Thyroid gland (tissue), 4 donors: Measurements from ENCODE around the gene COL16A1. TPM values are rescaled to one million over a fixed set of nuclear protein-coding genes. Genes with fewer than 3 reads are reported as not detected.
A peak's percentile ranks its signal among the peaks of the same experiment; 100 is the strongest.

Source experiments
- DNase-seq, 2 donors: peaks; one replicate each; pipeline ENCODE4 v3.0.0-alpha.2; 2019
- H3K27ac ChIP-seq, 3 donors: fragments of 200-600 bp; sonication (generic); 1 replicate in 2 of 3; 2 replicates in 1 of 3; pipeline ENCODE4 v1.5.1; 2016 to 2019; ENCODE audit warnings: mild to moderate bottlenecking in 1 of 3, moderate library complexity in 1 of 3
- H3K27me3 ChIP-seq: fragments of 200-600 bp; sonication (generic); one replicate; pipeline ENCODE4 v1.5.1; 2019
- H3K36me3 ChIP-seq, 2 donors: fragments of 200-600 bp; sonication (generic); one replicate each; pipeline ENCODE4 v1.5.1; 2016 to 2019
- H3K4me1 ChIP-seq, 2 donors: fragments of 200-600 bp; sonication (generic); one replicate each; pipeline ENCODE4 v1.5.1; 2017 to 2019
- H3K4me3 ChIP-seq, 3 donors: fragments of 200-600 bp; sonication (generic); replicated peaks in 1 of 3; 1 replicate in 2 of 3; 2 replicates in 1 of 3; pipeline ENCODE4 v1.5.1; 2016; ENCODE audit warnings: mild to moderate bottlenecking in 1 of 3
- H3K9me3 ChIP-seq: fragments of 200-600 bp; sonication (generic); one replicate; pipeline ENCODE4 v1.5.1; 2017
- CTCF ChIP-seq, 6 experiments: fragments of 200-600 bp in 3 of 6; fragments of 450-650 bp in 3 of 6; sonication (generic) in 3 of 6; IDR thresholded peaks; one replicate each; pipeline ENCODE4 v1.5.1; 2016 to 2019; ENCODE audit warnings: antibody characterized with exemption in 6 of 6, mild to moderate bottlenecking in 2 of 6, inconsistent platforms in 1 of 6, moderate library complexity in 1 of 6
- POLR2A ChIP-seq, 2 donors: fragments of 450-650 bp; IDR thresholded peaks; one replicate each; pipeline ENCODE4 v1.6.1; 2017; ENCODE audit warnings: antibody characterized with exemption in 2 of 2, mild to moderate bottlenecking in 2 of 2, moderate library complexity in 1 of 2
- WGBS, 2 donors: methylation state at CpG; one replicate each; pipeline ENCODE4 v1.1.5; 2017; 5-methylcytosine and 5-hydroxymethylcytosine counted together
- intact Hi-C: fragments of 100-400 bp; cut with DNase I; formaldehyde crosslinking; loops from one replicate; pipeline ENCODE4 v1.15.1; 2023
- total RNA-seq, 4 donors: library from RNA; depleted of rRNA; stranded (reverse); fragments of >200 nt; gene quantifications; one replicate each; pipeline ENCODE4 v1.2.3, GENCODE V29; 2016

Gene COL16A1
- total RNA-seq, 4 donors from 2014 or later: 61.3 to 121 (median 97.1) TPM

GRCh38 chr1:31657020-31657804 lies 46.6 kb downstream of the COL16A1 start:
- Histone ChIP-seq H3K36me3 (peaks cover 0 to 4% of the 10 kb centered on the region in 2 donors), H3K4me3 (no peak overlapping the region), H3K27ac (peak overlapping the region in 2 of 3 donors; percentile 10 to 91), H3K27me3 (no peaks in the 10 kb centered on the region), H3K4me1 (peaks cover 23 to 52% of the 10 kb centered on the region in 2 donors), H3K9me3 (no peaks in the 10 kb centered on the region)
- intact Hi-C loops: no loop called here
- no peak for DNase-seq
- WGBS, 2 donors: 85 to 89% methylated on average over 12 of the region's 14 CpGs
- TF ChIP-seq CTCF (IDR thresholded peaks at IDR 0.05) (no peak), POLR2A (IDR thresholded peaks at IDR 0.05) (no peak)

GRCh38 chr1:31655756-31656155 lies 48.1 kb downstream of the COL16A1 start:
- H3K36me3 ChIP-seq: no peaks in the 10 kb centered on the region
- H3K4me3 ChIP-seq: no peak overlapping the region
- no peak for DNase-seq
- H3K9me3 ChIP-seq: no peaks in the 10 kb centered on the region
- H3K27me3 ChIP-seq: no peaks in the 10 kb centered on the region
- intact Hi-C loops: no loop called here
- TF ChIP-seq CTCF (IDR thresholded peaks at IDR 0.05) (no peak), POLR2A (IDR thresholded peaks at IDR 0.05) (no peak)
- H3K27ac ChIP-seq: peak overlapping the region in 2 of 3 donors; percentile 91 to 98
- WGBS, 2 donors: 80 to 93% methylated on average over 4 of the region's 4 CpGs
- peaks cover 28 to 51% of the 10 kb centered on the region in 2 donors for H3K4me1 ChIP-seq

- peaks cover 35 to 55% of the 10 kb centered on the region in 2 donors for H3K4me1 ChIP-seq
- no peaks in the 10 kb centered on the region for H3K9me3 ChIP-seq
- 91 to 95% methylated on average over 5 to 6 of the region's 6 CpGs for WGBS, 2 donors
- H3K27ac ChIP-seq: peak overlapping the region; percentile 24 to 98 (median 91)
- no peaks in the 10 kb centered on the region for H3K36me3 ChIP-seq
- intact Hi-C loops: no loop called here
- H3K27me3 ChIP-seq: no peaks in the 10 kb centered on the region
- H3K4me3 ChIP-seq: no peak overlapping the region
- TF ChIP-seq CTCF (IDR thresholded peaks at IDR 0.05) (no peak), POLR2A (IDR thresholded peaks at IDR 0.05) (no peak)
- no peak for DNase-seq
Observed at GRCh38 chr1:31655104-31655503, 48.7 kb downstream of the COL16A1 start.

- TF ChIP-seq POLR2A (IDR thresholded peaks at IDR 0.05) (no peak), CTCF (IDR thresholded peaks at IDR 0.05) (no peak)
- Histone ChIP-seq H3K4me3 (no peak overlapping the region), H3K27me3 (no peaks in the 10 kb centered on the region), H3K36me3 (no peaks in the 10 kb centered on the region), H3K27ac (peak overlapping the region; percentile 76 to 98 (median 91)), H3K4me1 (peaks cover 41 to 62% of the 10 kb centered on the region in 2 donors), H3K9me3 (no peaks in the 10 kb centered on the region)
- intact Hi-C loops: no loop called here
- no peak for DNase-seq
- 62% methylated on average over 5 of the region's 5 CpGs for WGBS, 2 donors
Observed at GRCh38 chr1:31654474-31654776, 49.4 kb downstream of the COL16A1 start.

- peak overlapping the region; percentile 76 to 98 (median 91) for H3K27ac ChIP-seq
- TF ChIP-seq CTCF (IDR thresholded peaks at IDR 0.05) (no peak), POLR2A (IDR thresholded peaks at IDR 0.05) (peak in 1 of 2 donors; percentile 49)
- peak; percentile 69 to 78 for DNase-seq
- intact Hi-C loops: no loop called here
- peaks cover 47 to 67% of the 10 kb centered on the region in 2 donors for H3K4me1 ChIP-seq
- no peaks in the 10 kb centered on the region for H3K36me3 ChIP-seq
- H3K9me3 ChIP-seq: no peaks in the 10 kb centered on the region
- 56 to 64% methylated on average over 12 of the region's 12 CpGs for WGBS, 2 donors
- H3K4me3 ChIP-seq: no peak overlapping the region
- no peaks in the 10 kb centered on the region for H3K27me3 ChIP-seq
Observed at GRCh38 chr1:31653717-31654473, 49.9 kb downstream of the COL16A1 start.
